SK-N-SH treated with all-trans-retinoic acid at 6 μM for 48 hours (cell line): ENCODE results near the gene ATP2A2.

Source experiments
- ATAC-seq: fragments of 200-7000 bp; cut with Tn5 transposase; 3 replicates; pipeline ENCODE4 v1.9.1; 2020; ENCODE audit warnings: mild to moderate bottlenecking, moderate library complexity
- ARNTL ChIP-seq: fragments of 450-650 bp; formaldehyde crosslinking; IDR thresholded peaks from 2 replicates; pipeline ENCODE4 v1.5.0; 2020; ENCODE audit warnings: low read depth, mild to moderate bottlenecking, moderate library complexity, borderline replicate concordance
- BACH2 ChIP-seq: fragments of 250-450 bp; sonication (Bioruptor Pico); IDR thresholded peaks from 2 replicates; pipeline ENCODE4 v1.9.0; 2021; ENCODE audit warnings: mild to moderate bottlenecking, borderline replicate concordance
- CSDC2 ChIP-seq: fragments of 250-450 bp; sonication (Bioruptor Pico); IDR thresholded peaks from 2 replicates; pipeline ENCODE4 v1.5.0; 2020; ENCODE audit warnings: mild to moderate bottlenecking, moderate library complexity
- ESRRG ChIP-seq: fragments of 250-450 bp; sonication (Bioruptor Pico); IDR thresholded peaks from 2 replicates; pipeline ENCODE4 v1.6.1; 2021; ENCODE audit warnings: mild to moderate bottlenecking
- GLIS3 ChIP-seq: fragments of 250-450 bp; sonication (Bioruptor Pico); IDR thresholded peaks from 2 replicates; pipeline ENCODE4 v1.5.0; 2020; ENCODE audit warnings: mild to moderate bottlenecking, moderate library complexity
- ISL1 ChIP-seq: fragments of 250-450 bp; sonication (Bioruptor Pico); IDR thresholded peaks from 2 replicates; pipeline ENCODE4 v2.1.2; 2022; ENCODE audit warnings: mild to moderate bottlenecking, moderate library complexity
- OSR1 ChIP-seq: fragments of 250-450 bp; sonication (Bioruptor Pico); IDR thresholded peaks from 2 replicates; pipeline ENCODE4 v1.8.0; 2022; ENCODE audit warnings: moderate library complexity, mild to moderate bottlenecking, inconsistent platforms
- PPARA ChIP-seq: fragments of 250-450 bp; sonication (Bioruptor Pico); IDR thresholded peaks from 2 replicates; pipeline ENCODE4 v1.5.0; 2020; ENCODE audit warnings: mild to moderate bottlenecking, borderline replicate concordance
- RARB ChIP-seq: fragments of 250-450 bp; sonication (Bioruptor Pico); IDR thresholded peaks from 2 replicates; pipeline ENCODE4 v1.8.0; 2021; ENCODE audit warnings: mild to moderate bottlenecking, moderate library complexity
- SNAI2 ChIP-seq: fragments of 250-450 bp; sonication (Bioruptor Pico); IDR thresholded peaks from 2 replicates; pipeline ENCODE4 v1.5.0; 2020; ENCODE audit warnings: mild to moderate bottlenecking, moderate library complexity
- TCF4 ChIP-seq: fragments of 250-450 bp; sonication (Bioruptor Pico); IDR thresholded peaks from 2 replicates; pipeline ENCODE4 v1.8.0; 2021; ENCODE audit warnings: mild to moderate bottlenecking, moderate library complexity, borderline replicate concordance
- TOX ChIP-seq: fragments of 250-450 bp; sonication (Bioruptor Pico); IDR thresholded peaks from 2 replicates; pipeline ENCODE4 v1.8.0; 2021; ENCODE audit warnings: mild to moderate bottlenecking, moderate library complexity, borderline replicate concordance
- ZC3H10 ChIP-seq: fragments of 250-450 bp; sonication (Bioruptor Pico); IDR thresholded peaks from 2 replicates; pipeline ENCODE4 v1.5.1; 2021; ENCODE audit warnings: mild to moderate bottlenecking, moderate library complexity
- ZFP3 ChIP-seq: fragments of 250-450 bp; sonication (Bioruptor Pico); IDR thresholded peaks from 2 replicates; pipeline ENCODE4 v1.5.0; 2020; ENCODE audit warnings: mild to moderate bottlenecking, moderate library complexity
- ZFP30 ChIP-seq: fragments of 450-650 bp; formaldehyde crosslinking; IDR thresholded peaks from 2 replicates; pipeline ENCODE4 v1.5.0; 2022; ENCODE audit warnings: mild to moderate bottlenecking, moderate library complexity
- ZNF565 ChIP-seq: fragments of 450-650 bp; formaldehyde crosslinking; conservative IDR thresholded peaks from 2 replicates; pipeline ENCODE4 v1.5.0; 2020; ENCODE audit warnings: low read depth, mild to moderate bottlenecking, moderate library complexity
- ZNF70 ChIP-seq: fragments of 450-650 bp; formaldehyde crosslinking; IDR thresholded peaks from 2 replicates; pipeline ENCODE4 v1.5.0; 2020; ENCODE audit warnings: mild to moderate bottlenecking, moderate library complexity
- ZNF8 ChIP-seq: fragments of 450-650 bp; formaldehyde crosslinking; IDR thresholded peaks from 2 replicates; pipeline ENCODE4 v1.5.0; 2020; ENCODE audit warnings: mild to moderate bottlenecking, moderate library complexity
- TF ChIP-seq, protein P1 (sequence below): fragments of 250-450 bp; sonication (Bioruptor Pico); IDR thresholded peaks from 2 replicates; pipeline ENCODE4 v1.8.0; 2020; ENCODE audit warnings: mild to moderate bottlenecking, moderate library complexity, borderline replicate concordance
- TF ChIP-seq, protein P2 (sequence below): fragments of 250-450 bp; sonication (Bioruptor Pico); IDR thresholded peaks from 2 replicates; pipeline ENCODE4 v1.5.0; 2020; ENCODE audit warnings: mild to moderate bottlenecking, moderate library complexity
- TF ChIP-seq, protein P3 (sequence below): fragments of 250-450 bp; sonication (Bioruptor Pico); IDR thresholded peaks from 2 replicates; pipeline ENCODE4 v1.5.1; 2020; ENCODE audit warnings: low read depth, mild to moderate bottlenecking, moderate library complexity
- TF ChIP-seq, protein P4 (sequence below): fragments of 250-450 bp; sonication (Bioruptor Pico); IDR thresholded peaks from 2 replicates; pipeline ENCODE4 v1.5.1; 2021; ENCODE audit warnings: mild to moderate bottlenecking, moderate library complexity
- TF ChIP-seq, protein P5 (sequence below): fragments of 250-450 bp; sonication (Bioruptor Pico); IDR thresholded peaks from 2 replicates; pipeline ENCODE4 v1.8.0; 2021; ENCODE audit warnings: low read depth, mild to moderate bottlenecking, moderate library complexity, borderline replicate concordance

The ATP2A2 gene

DNA sequence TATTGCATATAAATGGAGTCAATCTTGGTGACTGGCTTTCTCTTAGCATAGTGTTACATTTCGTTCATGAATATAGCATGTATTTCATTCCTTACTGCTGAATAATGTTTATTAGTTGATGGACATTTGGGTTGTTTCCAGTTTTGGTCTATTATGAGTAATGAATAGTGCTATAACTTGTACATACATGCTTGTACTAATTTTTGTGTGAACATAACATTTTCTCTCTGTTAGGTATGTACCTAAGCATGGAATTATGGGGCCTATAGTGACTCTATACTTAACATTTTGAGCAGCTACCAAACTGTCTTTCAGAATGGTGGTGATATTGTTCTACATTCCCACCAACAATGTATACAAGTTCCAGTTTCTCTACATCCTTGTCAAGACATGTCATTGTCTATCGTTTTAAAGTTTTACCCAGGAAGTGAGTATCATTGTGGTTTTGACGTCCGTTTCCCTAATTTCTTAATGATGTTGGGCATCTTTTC lies 23.1 kb downstream of the ATP2A2 start:
- no peak for TF ChIP-seq RARB
- TF ChIP-seq ESRRG (CRISPR knock-in tag) = no peak
- no peak for TF ChIP-seq ZFP30 (CRISPR knock-in tag)
- no peak for TF ChIP-seq CSDC2 (CRISPR knock-in tag)
- TF ChIP-seq SNAI2 (CRISPR knock-in tag) = no peak
- no peak for TF ChIP-seq TCF4 (CRISPR knock-in tag)
- no peak for TF ChIP-seq ZNF70 (CRISPR knock-in tag)
- no peak for TF ChIP-seq ZNF8 (CRISPR knock-in tag)
- TF ChIP-seq, protein P1, sequence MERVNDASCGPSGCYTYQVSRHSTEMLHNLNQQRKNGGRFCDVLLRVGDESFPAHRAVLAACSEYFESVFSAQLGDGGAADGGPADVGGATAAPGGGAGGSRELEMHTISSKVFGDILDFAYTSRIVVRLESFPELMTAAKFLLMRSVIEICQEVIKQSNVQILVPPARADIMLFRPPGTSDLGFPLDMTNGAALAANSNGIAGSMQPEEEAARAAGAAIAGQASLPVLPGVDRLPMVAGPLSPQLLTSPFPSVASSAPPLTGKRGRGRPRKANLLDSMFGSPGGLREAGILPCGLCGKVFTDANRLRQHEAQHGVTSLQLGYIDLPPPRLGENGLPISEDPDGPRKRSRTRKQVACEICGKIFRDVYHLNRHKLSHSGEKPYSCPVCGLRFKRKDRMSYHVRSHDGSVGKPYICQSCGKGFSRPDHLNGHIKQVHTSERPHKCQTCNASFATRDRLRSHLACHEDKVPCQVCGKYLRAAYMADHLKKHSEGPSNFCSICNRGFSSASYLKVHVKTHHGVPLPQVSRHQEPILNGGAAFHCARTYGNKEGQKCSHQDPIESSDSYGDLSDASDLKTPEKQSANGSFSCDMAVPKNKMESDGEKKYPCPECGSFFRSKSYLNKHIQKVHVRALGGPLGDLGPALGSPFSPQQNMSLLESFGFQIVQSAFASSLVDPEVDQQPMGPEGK = no peak
- no peak for TF ChIP-seq TOX (CRISPR knock-in tag)
- no peak for TF ChIP-seq GLIS3 (CRISPR knock-in tag)
- TF ChIP-seq PPARA (CRISPR knock-in tag) = no peak
- TF ChIP-seq, protein P2, sequence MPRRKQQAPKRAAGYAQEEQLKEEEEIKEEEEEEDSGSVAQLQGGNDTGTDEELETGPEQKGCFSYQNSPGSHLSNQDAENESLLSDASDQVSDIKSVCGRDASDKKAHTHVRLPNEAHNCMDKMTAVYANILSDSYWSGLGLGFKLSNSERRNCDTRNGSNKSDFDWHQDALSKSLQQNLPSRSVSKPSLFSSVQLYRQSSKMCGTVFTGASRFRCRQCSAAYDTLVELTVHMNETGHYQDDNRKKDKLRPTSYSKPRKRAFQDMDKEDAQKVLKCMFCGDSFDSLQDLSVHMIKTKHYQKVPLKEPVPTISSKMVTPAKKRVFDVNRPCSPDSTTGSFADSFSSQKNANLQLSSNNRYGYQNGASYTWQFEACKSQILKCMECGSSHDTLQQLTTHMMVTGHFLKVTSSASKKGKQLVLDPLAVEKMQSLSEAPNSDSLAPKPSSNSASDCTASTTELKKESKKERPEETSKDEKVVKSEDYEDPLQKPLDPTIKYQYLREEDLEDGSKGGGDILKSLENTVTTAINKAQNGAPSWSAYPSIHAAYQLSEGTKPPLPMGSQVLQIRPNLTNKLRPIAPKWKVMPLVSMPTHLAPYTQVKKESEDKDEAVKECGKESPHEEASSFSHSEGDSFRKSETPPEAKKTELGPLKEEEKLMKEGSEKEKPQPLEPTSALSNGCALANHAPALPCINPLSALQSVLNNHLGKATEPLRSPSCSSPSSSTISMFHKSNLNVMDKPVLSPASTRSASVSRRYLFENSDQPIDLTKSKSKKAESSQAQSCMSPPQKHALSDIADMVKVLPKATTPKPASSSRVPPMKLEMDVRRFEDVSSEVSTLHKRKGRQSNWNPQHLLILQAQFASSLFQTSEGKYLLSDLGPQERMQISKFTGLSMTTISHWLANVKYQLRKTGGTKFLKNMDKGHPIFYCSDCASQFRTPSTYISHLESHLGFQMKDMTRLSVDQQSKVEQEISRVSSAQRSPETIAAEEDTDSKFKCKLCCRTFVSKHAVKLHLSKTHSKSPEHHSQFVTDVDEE (CRISPR knock-in tag) = no peak
- TF ChIP-seq ZFP3 (CRISPR knock-in tag) = no peak
- no peak for TF ChIP-seq BACH2
- no peak for TF ChIP-seq ZC3H10 (CRISPR knock-in tag)
- peak; percentile 58 for ATAC-seq

DNA sequence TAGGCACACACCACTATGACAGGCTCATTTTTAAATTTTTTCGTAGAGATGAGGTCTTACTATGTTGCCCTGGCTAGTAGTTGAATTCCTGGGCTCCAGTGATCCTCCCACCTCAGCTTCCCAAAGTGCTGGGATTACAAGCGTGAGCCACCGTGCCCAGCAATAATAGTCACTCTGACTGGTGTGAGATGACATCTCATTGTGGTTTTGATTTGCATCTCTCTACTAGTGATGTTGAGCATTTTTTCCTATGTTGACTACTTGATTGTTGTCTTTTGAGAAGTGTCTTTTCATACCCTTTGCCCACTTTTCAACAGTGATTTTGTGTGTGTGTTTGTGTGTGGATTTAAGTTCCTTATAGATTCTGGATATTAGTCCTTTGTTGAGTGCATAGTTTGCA lies 26.3 kb downstream of the ATP2A2 start:
- ATAC-seq = no peak
- TF ChIP-seq RARB = no peak
- no peak for TF ChIP-seq BACH2
- no peak for TF ChIP-seq GLIS3 (CRISPR knock-in tag)

DNA sequence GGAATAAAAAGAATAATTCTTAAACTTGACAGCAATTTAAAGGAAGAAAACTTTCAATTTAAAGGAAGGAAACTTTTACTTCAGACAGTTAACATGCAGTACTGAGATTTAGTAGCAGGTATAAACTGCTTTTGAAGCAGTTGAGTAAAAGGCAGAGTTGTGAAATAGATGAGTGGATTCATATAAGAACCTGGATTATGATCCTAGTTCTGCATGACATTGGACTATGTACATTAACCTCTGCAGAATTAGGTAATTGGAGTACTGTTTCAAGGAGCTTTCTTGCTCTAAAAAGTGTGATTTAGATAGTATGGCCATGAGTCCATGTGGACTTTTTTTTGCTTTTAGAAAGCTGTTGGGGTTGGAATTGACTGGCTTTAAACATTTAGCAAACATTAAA lies 29.7 kb downstream of the ATP2A2 start:
- no peak for ATAC-seq
- no peak for TF ChIP-seq GLIS3 (CRISPR knock-in tag)
- TF ChIP-seq, protein P3, sequence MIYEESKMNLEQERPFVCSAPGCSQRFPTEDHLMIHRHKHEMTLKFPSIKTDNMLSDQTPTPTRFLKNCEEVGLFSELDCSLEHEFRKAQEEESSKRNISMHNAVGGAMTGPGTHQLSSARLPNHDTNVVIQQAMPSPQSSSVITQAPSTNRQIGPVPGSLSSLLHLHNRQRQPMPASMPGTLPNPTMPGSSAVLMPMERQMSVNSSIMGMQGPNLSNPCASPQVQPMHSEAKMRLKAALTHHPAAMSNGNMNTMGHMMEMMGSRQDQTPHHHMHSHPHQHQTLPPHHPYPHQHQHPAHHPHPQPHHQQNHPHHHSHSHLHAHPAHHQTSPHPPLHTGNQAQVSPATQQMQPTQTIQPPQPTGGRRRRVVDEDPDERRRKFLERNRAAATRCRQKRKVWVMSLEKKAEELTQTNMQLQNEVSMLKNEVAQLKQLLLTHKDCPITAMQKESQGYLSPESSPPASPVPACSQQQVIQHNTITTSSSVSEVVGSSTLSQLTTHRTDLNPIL (CRISPR knock-in tag) = no peak
- no peak for TF ChIP-seq BACH2
- TF ChIP-seq SNAI2 (CRISPR knock-in tag) = no peak
- TF ChIP-seq RARB = no peak
- TF ChIP-seq ZC3H10 (CRISPR knock-in tag) = no peak
- no peak for TF ChIP-seq ISL1
- TF ChIP-seq OSR1 (CRISPR knock-in tag) = no peak
- TF ChIP-seq ARNTL (CRISPR knock-in tag) = no peak
- no peak for TF ChIP-seq ZNF8 (CRISPR knock-in tag)
- TF ChIP-seq TCF4 (CRISPR knock-in tag) = no peak
- TF ChIP-seq CSDC2 (CRISPR knock-in tag) = no peak

DNA sequence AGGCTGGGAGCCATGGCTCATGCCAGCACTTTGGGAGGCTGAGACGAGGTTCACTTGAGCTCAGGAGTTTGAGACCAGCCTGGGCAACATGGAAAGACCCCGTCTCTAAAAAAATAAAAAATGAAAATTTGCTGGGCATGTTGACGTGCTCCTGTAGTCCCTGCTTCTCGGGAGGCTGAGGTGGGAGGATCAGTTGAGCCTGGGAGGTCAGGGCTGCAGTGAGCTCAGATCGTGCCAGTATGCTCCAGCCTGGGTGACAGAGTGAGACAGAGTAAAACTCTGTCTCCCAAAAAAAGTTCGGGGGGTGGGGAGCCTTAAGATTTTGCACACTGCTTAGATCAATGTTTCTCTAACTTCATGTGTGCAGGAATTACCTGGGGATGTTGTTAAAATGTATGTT lies 30.9 kb downstream of the ATP2A2 start:
- ATAC-seq = no peak
- TF ChIP-seq ARNTL (CRISPR knock-in tag) = no peak
- no peak for TF ChIP-seq CSDC2 (CRISPR knock-in tag)
- no peak for TF ChIP-seq SNAI2 (CRISPR knock-in tag)
- TF ChIP-seq ESRRG (CRISPR knock-in tag) = no peak
- TF ChIP-seq, protein P4, sequence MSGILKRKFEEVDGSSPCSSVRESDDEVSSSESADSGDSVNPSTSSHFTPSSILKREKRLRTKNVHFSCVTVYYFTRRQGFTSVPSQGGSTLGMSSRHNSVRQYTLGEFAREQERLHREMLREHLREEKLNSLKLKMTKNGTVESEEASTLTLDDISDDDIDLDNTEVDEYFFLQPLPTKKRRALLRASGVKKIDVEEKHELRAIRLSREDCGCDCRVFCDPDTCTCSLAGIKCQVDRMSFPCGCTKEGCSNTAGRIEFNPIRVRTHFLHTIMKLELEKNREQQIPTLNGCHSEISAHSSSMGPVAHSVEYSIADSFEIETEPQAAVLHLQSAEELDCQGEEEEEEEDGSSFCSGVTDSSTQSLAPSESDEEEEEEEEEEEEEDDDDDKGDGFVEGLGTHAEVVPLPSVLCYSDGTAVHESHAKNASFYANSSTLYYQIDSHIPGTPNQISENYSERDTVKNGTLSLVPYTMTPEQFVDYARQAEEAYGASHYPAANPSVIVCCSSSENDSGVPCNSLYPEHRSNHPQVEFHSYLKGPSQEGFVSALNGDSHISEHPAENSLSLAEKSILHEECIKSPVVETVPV (CRISPR knock-in tag) = no peak
- TF ChIP-seq ZNF565 (CRISPR knock-in tag) = no peak
- TF ChIP-seq, protein P3 (CRISPR knock-in tag) = no peak
- no peak for TF ChIP-seq ZNF70 (CRISPR knock-in tag)
- no peak for TF ChIP-seq ZC3H10 (CRISPR knock-in tag)
- no peak for TF ChIP-seq OSR1 (CRISPR knock-in tag)
- no peak for TF ChIP-seq TOX (CRISPR knock-in tag)
- TF ChIP-seq BACH2 = no peak
- TF ChIP-seq, protein P5, sequence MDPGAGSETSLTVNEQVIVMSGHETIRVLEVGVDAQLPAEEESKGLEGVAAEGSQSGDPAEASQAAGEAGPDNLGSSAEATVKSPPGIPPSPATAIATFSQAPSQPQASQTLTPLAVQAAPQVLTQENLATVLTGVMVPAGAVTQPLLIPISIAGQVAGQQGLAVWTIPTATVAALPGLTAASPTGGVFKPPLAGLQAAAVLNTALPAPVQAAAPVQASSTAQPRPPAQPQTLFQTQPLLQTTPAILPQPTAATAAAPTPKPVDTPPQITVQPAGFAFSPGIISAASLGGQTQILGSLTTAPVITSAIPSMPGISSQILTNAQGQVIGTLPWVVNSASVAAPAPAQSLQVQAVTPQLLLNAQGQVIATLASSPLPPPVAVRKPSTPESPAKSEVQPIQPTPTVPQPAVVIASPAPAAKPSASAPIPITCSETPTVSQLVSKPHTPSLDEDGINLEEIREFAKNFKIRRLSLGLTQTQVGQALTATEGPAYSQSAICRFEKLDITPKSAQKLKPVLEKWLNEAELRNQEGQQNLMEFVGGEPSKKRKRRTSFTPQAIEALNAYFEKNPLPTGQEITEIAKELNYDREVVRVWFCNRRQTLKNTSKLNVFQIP (CRISPR knock-in tag) = no peak
- TF ChIP-seq TCF4 (CRISPR knock-in tag) = no peak
- TF ChIP-seq ZNF8 (CRISPR knock-in tag) = no peak
- TF ChIP-seq, protein P1 = no peak
- TF ChIP-seq PPARA (CRISPR knock-in tag) = no peak
